ENCODE measurements around the gene IFRD2. TPM values are rescaled to one million over a fixed set of nuclear protein-coding genes. Genes with fewer than 3 reads are reported as not detected.

The IFRD2 gene
- total and polyA plus RNA-seq, 9 of the 15 experiments (the other 6 are each of a cell fraction or from before 2014, with no cell fraction given) = 30.5 to 115 (median 52.8) TPM

DNA sequence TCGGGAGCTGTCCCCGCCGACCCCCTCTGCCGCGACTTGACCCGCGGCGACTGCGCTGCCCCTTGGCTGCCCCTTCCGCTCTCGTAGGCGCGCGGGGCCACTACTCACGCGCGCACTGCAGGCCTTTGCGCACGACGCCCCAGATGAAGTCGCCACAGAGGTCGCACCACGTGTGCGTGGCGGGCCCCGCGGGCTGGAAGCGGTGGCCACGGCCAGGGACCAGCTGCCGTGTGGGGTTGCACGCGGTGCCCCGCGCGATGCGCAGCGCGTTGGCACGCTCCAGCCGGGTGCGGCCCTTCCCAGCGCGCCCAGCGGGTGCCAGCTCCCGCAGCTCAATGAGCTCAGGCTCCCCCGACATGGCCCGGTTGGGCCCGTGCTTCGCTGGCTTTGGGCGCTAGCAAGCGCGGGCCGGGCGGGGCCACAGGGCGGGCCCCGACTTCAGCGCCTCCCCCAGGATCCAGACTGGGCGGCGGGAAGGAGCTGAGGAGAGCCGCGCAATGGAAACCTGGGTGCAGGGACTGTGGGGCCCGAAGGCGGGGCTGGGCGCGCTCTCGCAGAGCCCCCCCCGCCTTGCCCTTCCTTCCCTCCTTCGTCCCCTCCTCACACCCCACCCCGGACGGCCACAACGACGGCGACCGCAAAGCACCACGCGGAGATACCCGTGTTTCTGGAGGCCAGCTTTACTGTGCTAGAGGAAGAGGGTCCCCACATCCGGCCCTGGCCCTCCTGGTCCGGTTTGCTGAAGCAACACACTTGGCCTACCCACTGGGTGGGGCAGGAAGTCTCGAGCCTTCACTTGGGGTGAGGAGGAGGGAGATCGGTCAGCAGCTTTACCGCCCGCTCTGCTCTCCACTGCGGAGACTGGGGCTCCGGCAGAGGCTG is 48.5 kb upstream of the IFRD2 start, which contains the start of gene RASSF1:
Gene RASSF1 (minus strand): TSS at position 389 of the 882 bp plus-strand sequence. CDS start 31 bp downstream, at position 358.
- WGBS (ENCODE audit: insufficient coverage, low coverage, missing lambda C conversion rate) = 41% methylated on average over 34 of the region's 85 CpGs
- H3K9ac ChIP-seq (ENCODE audit: insufficient read depth in 1 of 2, low read depth in 2 of 2, low read length in 2 of 2) = peak within 1 kb of the TSS; percentile 95 to 98
- in situ Hi-C loops (cut with MboI) = no loop called here
- TSS peak; percentile 20 for BruUV-seq (replicated peaks)
- ChIA-PET CTCF (ENCODE audit: low intra/inter-chr PET ratio) (no interaction called here), POLR2A (interaction anchor here (0.5 to 1.5 kb wide), 3 partner anchors 10 to 242 kb away, joined by 3 to 5 read pairs (median 4); partner anchors contain the start of genes CYB561D2, NPRL2 and TUSC2)
- ATAC-seq (peak; percentile 56), DNase-seq (ENCODE audit: extremely low read depth in 1 of 4, low spot score in 3 of 4) (peak; percentile 56 to 77 (median 62)), FAIRE-seq (no peak)
- H3K4me3 ChIP-seq = peak within 1 kb of the TSS; percentile 96
- H4K20me1 ChIP-seq (replicated peaks; ENCODE audit: control insufficient read depth, insufficient read depth, low read length) = no peaks in the 10 kb centered on the region
- intact Hi-C loops (cut with micrococcal nuclease) = no loop called here
- H3K79me2 ChIP-seq (ENCODE audit: control insufficient read depth, insufficient read depth, low read length) = peaks cover 50% of the 10 kb centered on the region
- peaks cover 27 to 59% of the 10 kb centered on the region in 2 experiments; a peak in 4 of 5 replicates for H3K4me1 ChIP-seq (replicated peaks in 1 of 2; ENCODE audit: control insufficient read depth in 2 of 2, insufficient read depth in 2 of 2, low read length in 2 of 2)
- peaks cover 3% of the 10 kb centered on the region for H3K9me1 ChIP-seq (ENCODE audit: control insufficient read depth, insufficient read depth, low read length)
- H3K9me3 ChIP-seq (replicated peaks; ENCODE audit: control insufficient read depth, insufficient read depth, low read depth, low read length) = no peaks in the 10 kb centered on the region
- peaks cover 10% of the 10 kb centered on the region; the same call in 2 of the 3 replicates for H3K36me3 ChIP-seq (ENCODE audit: control insufficient read depth, insufficient read depth, low read length)
- peak within 1 kb of the TSS; percentile 72 for H3K4me2 ChIP-seq (ENCODE audit: insufficient read depth, low read length)
- H2AFZ ChIP-seq (ENCODE audit: low read depth, low read length) = peak within 1 kb of the TSS; percentile 63; the same call in 1 of the 2 replicates
- H3K27ac ChIP-seq (ENCODE audit: extremely low read depth, low read depth, low read length) = peak within 1 kb of the TSS; percentile 99
- no peaks in the 10 kb centered on the region for H3K27me3 ChIP-seq (ENCODE audit: control insufficient read depth in 2 of 2, insufficient read depth in 2 of 2, low read length in 2 of 2)
- no peak for TF ChIP-seq NELFE (IDR thresholded peaks at IDR 0.05; ENCODE audit: insufficient read depth, insufficient read length)
- TF ChIP-seq TRIM25 (IDR thresholded peaks at IDR 0.05; ENCODE audit: borderline replicate concordance) = no peak
- TF ChIP-seq CBX2 (IDR thresholded peaks at IDR 0.05; ENCODE audit: insufficient read depth, low read length, poor library complexity, severe bottlenecking) = no peak
- TF ChIP-seq CHAMP1 (IDR thresholded peaks at IDR 0.05) = no peak
- no peak for TF ChIP-seq RFX7 (CRISPR knock-in tag; IDR thresholded peaks at IDR 0.05)
- no peak for TF ChIP-seq TCF7L2 (IDR thresholded peaks at IDR 0.05; ENCODE audit: low read depth, low read length)
- no peak for TF ChIP-seq IRF1 (CRISPR knock-in tag; IDR thresholded peaks at IDR 0.05; ENCODE audit: borderline replicate concordance)
- TF ChIP-seq ZBTB1 (CRISPR knock-in tag; IDR thresholded peaks at IDR 0.05; ENCODE audit: borderline replicate concordance, low read depth) = peak; percentile 23; the same call in 1 of the 2 replicates
- TF ChIP-seq, protein P1, sequence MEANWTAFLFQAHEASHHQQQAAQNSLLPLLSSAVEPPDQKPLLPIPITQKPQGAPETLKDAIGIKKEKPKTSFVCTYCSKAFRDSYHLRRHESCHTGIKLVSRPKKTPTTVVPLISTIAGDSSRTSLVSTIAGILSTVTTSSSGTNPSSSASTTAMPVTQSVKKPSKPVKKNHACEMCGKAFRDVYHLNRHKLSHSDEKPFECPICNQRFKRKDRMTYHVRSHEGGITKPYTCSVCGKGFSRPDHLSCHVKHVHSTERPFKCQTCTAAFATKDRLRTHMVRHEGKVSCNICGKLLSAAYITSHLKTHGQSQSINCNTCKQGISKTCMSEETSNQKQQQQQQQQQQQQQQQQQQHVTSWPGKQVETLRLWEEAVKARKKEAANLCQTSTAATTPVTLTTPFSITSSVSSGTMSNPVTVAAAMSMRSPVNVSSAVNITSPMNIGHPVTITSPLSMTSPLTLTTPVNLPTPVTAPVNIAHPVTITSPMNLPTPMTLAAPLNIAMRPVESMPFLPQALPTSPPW (CRISPR knock-in tag; IDR thresholded peaks at IDR 0.05) = peak; percentile 77
- TF ChIP-seq CBFB (CRISPR knock-in tag; IDR thresholded peaks at IDR 0.05) = no peak
- TF ChIP-seq CAMTA2 (CRISPR knock-in tag; conservative IDR thresholded peaks at IDR 0.05) = no peak
- no peak for TF ChIP-seq ASH1L (IDR thresholded peaks at IDR 0.05; ENCODE audit: borderline replicate concordance, low read depth, partially characterized antibody)
